Left lobe of liver (tissue), 2 donors: ENCODE measurements around the gene CPSF3. TPM values are rescaled to one million over a fixed set of nuclear protein-coding genes. Genes with fewer than 3 reads are reported as not detected.

Experiments
- ATAC-seq: fragments of 200-7000 bp; cut with Tn5 transposase; one replicate; pipeline ENCODE4 v1.9.1; 2020; ENCODE audit warnings: mild to moderate bottlenecking, moderate library complexity
- DNase-seq: peaks from one replicate; pipeline ENCODE4 v3.0.0-alpha.2; 2020; ENCODE audit warnings: low spot score
- total RNA-seq: library from RNA; stranded (reverse); gene quantifications from one replicate; pipeline ENCODE4 v1.2.1, GENCODE V29; 2021
- donor health status: DM: no; HTN: no; CAD: no; lungs with moderate emphysema.
- donor health status: DM: no; HTN: yes; CAD: no.

Gene CPSF3
- 12.0 TPM for total RNA-seq

DNA sequence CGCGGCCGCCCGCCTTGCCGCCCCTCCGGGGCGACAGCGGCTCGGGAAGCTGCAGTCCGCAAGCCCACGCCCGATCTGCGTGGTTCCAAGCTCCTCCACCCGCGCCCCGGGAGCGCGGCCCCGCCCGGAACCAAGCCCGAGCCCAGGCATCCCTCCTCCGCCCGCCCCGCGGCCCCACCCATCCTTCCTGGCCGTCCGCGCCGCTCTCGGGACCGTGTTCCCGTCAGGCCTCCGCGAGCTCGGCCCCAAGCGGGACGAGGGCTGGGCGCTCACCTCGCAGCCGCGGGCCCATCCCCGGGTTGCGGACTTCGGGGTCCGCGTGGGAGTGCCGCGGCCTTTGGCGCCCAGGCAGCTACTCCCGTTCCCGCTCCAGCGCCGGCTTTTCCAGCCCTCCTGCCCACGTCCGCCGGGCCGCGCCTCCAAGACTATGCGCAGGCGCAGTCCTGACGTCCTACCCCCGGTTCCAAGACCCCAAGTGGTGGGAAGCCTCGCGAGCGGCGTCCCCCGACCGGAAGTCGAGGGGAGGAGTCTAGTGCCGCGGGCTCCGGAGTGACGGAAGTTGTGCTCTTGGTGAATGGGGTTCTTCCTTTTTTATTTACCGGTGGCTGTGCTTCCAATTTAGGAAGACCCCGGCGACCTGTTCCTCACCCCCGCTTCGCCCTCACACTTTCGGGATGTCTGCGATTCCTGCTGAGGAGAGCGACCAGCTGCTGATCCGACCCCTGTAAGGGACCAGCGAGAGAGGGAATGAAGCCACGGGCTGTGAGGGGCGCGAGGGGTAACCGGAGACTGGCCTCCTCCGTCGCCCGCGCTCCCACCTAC, at the start of gene CPSF3, which contains the start of gene ITGB1BP1:
TSS of gene CPSF3 (plus strand) at position 555 of the 822 bp plus-strand sequence. CDS start at position 675, 120 bp downstream.
TSS of gene ITGB1BP1 (minus strand) at position 429 of the 822 bp plus-strand sequence. CDS start 4,831 bp downstream, outside the sequence.
- peak; percentile 92 for ATAC-seq
- peak; percentile 98 for DNase-seq

DNA sequence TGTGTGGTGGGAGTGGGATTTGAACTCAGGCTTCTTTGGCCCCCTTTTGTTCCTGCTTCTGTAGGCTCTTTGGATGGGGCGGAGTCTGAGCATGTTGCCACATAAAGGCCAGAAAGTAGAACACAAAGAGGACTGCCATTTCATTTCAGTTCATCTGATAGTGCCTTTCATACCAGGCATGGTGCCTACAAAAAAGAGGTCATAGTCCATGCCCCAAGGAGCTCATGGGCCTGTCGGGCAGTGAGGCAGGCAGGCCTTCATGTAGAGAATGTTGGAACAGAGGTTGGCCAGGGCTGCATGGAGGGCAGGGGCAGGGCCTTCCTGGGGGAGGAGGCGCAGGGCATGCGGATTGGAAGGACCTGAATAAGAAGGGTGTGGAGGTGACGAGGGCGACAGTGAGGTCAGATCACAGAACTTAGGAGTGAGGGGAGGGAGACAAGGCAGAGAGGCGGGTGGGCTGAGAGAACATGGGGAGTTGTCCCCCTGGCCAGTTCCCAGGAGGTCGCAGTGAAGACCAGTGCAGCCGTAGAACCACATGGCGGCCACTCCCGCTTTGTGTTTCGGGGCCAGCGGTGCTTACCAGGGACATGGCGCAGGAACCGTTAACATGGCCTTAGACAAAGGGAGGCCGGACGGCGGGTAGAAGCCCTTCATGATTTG, 49.3 kb upstream of the CPSF3 start:
- DNase-seq = no peak
- peak; percentile 77 for ATAC-seq

GRCh38 chr2:9375857-9376428, 47.5 kb upstream of the CPSF3 start:
- ATAC-seq (no peak), DNase-seq (no peak)

GRCh38 chr2:9377461-9378097, 45.9 kb upstream of the CPSF3 start:
- ATAC-seq (no peak), DNase-seq (no peak)

GRCh38 chr2:9378433-9379390, 44.7 kb upstream of the CPSF3 start:
- ATAC-seq = peak; percentile 28
- DNase-seq = no peak

DNA sequence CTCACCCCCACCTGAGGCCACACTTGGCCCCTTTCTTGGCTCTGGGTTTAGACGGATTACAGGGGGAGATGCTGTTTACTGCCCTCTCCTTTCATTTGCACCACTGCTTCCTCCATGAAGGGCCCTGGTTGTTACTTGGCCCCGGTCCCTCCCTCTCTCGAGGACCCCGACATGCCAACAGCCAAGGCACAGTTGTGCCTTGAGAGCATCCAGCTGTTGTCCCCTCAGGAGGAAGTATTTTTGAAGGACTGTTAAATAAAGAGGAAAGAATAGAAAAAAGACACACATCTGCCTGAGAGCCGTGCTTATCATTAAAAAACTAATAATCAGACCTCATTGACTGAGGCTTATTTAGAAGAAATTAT, 44.1 kb upstream of the CPSF3 start:
- no peak for DNase-seq
- no peak for ATAC-seq

- ATAC-seq (no peak), DNase-seq (no peak)
Measured at GRCh38 chr2:9380702-9381628, 42.5 kb upstream of the CPSF3 start.

DNA sequence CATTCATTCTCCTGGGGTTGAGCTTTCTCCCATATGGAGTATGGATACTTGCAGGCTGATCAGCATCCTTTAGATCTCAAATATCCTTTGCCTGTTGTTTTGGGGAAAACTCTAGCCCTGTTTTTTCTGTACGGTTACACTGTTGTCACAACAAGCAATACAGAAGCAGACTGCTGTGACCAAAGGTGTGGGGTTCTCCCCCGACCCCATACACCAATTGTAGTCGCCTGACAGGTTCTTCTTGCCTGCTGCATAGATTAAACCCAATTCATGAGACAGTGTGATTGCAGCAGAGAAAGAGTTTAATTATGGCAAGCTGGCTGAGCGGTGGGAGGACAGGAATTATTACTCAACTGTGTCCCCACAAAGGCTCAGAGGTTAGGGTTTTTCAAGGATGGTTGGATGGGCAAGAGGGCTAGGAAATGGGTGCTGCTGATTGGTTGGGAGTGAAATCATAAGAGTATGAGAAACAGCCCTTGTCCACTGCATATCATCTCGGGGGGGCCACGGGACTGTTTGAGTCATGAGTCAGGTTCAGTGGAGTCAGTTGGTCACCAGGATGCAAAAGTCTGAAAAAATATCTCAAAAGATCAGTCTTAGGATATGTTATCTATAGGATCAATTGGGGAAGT, 40.7 kb upstream of the CPSF3 start:
- DNase-seq = no peak

GRCh38 chr2:9384521-9384920, 38.9 kb upstream of the CPSF3 start:
- DNase-seq (no peak), ATAC-seq (no peak)

More for the DNA sequence above, 40.7 kb upstream of the CPSF3 start:
- ATAC-seq = no peak

- no peak for ATAC-seq
Measured at GRCh38 chr2:9385841-9386240, 37.6 kb upstream of the CPSF3 start.

GRCh38 chr2:9388199-9388681, 35.2 kb upstream of the CPSF3 start:
- no peak for ATAC-seq
- DNase-seq = no peak

More at GRCh38 chr2:9385841-9386240, 37.6 kb upstream of the CPSF3 start:
- no peak for DNase-seq

GRCh38 chr2:9388950-9389911, 34.2 kb upstream of the CPSF3 start:
- DNase-seq (no peak), ATAC-seq (no peak)

DNA sequence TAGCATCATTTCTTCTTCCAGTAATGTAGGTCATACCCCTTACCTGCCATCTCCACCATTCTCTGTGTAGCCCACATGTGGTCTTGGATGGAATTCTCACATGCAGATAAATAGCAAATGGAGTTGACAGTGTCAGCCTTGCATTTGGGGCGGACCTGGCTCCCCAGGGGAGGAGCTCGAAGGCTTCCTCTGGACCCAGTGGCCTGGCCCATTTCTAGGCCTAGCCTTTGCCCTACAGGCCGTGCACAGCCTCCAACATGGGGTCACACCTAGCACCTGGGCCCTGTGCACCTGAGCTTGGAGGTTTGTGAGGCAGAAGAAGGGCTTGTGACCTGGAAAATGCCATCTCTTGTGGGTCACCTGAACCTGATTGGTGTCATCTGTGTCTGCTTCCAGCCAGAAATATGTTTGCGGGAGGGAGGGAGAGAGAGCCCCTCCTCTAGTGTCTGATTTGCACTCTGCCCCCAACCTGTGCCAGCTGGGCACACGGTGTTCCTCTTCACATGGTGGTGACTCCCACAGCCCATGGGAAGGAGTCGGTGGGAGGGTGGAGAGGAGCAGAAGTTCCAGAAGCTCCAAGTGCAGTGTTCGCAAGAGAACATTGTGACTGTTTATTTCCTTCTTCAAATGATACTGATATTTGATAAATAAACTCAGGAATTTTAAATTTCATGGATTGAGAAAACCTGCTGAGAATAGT, 33.2 kb upstream of the CPSF3 start:
- ATAC-seq (peak; percentile 15), DNase-seq (no peak)

GRCh38 chr2:9390991-9391390, 32.5 kb upstream of the CPSF3 start:
- no peak for DNase-seq
- ATAC-seq = no peak

- DNase-seq (no peak), ATAC-seq (no peak)
Measured at GRCh38 chr2:9391961-9392720, 31.3 kb upstream of the CPSF3 start.
